Prostate gland (tissue), 2 donors: ENCODE measurements around the gene PDP2.

Experiments used
- POLR2AphosphoS5 ChIP-seq: sonication (generic); formaldehyde crosslinking; IDR thresholded peaks from one replicate; pipeline ENCODE4 v1.6.1; 2017; ENCODE audit warnings: antibody characterized with exemption
- TF ChIP-seq, protein P1 (sequence below), 4 experiments: fragments of 200-600 bp in 2 of 4; fragments of 450-650 bp in 2 of 4; sonication (generic) in 2 of 4; IDR thresholded peaks; 1 replicate in 3 of 4; 2 replicates in 1 of 4; pipeline ENCODE4 v1.5.1; 2016 to 2019; ENCODE audit warnings: antibody characterized with exemption in 4 of 4, mild to moderate bottlenecking in 2 of 4, moderate library complexity in 2 of 4

DNA sequence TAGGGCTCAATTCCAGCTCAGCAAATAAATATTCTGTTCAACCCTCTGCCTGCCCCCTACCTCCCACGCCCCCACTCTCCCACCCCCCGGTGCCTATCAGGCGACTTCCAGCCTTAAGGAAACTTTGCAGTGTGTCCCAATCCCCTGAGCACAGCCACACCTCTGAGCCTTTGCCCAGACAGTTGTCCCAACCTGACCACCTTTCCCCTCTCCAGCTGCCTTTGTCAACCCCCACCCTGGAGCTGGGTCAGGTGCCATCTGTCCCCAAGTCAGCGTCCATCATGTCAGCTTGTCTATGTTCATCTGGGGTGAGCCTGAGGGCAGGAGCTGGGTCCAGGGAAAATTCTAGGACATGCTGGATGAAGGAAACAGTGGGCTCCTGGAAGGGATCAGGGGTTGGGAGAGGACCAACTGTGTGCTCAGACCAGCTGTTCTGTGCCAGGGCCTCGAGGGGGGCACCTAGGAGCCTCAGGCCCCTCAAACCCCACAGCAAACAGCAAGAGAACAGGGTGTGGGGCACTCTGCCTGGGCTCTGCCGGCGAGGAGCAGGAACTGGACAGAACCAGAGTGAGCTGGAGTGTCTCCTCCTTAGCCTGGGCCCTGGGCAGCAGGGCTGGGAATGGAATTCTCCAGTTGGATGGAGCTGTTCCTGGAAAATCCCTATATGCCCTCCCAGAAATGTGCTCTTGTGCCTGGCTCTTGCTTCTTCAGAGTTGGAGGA, 20.6 kb downstream of the PDP2 start:
- TF ChIP-seq, protein P1, sequence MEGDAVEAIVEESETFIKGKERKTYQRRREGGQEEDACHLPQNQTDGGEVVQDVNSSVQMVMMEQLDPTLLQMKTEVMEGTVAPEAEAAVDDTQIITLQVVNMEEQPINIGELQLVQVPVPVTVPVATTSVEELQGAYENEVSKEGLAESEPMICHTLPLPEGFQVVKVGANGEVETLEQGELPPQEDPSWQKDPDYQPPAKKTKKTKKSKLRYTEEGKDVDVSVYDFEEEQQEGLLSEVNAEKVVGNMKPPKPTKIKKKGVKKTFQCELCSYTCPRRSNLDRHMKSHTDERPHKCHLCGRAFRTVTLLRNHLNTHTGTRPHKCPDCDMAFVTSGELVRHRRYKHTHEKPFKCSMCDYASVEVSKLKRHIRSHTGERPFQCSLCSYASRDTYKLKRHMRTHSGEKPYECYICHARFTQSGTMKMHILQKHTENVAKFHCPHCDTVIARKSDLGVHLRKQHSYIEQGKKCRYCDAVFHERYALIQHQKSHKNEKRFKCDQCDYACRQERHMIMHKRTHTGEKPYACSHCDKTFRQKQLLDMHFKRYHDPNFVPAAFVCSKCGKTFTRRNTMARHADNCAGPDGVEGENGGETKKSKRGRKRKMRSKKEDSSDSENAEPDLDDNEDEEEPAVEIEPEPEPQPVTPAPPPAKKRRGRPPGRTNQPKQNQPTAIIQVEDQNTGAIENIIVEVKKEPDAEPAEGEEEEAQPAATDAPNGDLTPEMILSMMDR (IDR thresholded peaks at IDR 0.05): no peak
- TF ChIP-seq POLR2AphosphoS5: peak; percentile 32
